GM12892 (cell line): ENCODE measurements around the gene CACNA2D3.

Experiments
- POLR2A ChIP-seq: IDR thresholded peaks from 2 replicates; pipeline ENCODE4 v1.6.1; 2011; ENCODE audit warnings: low read depth, low read length, control low read depth
- TAF1 ChIP-seq: IDR thresholded peaks from 2 replicates; pipeline ENCODE4 v1.6.1; 2011; ENCODE audit warnings: low read depth, mild to moderate bottlenecking, control low read depth, low read length, borderline replicate concordance

DNA sequence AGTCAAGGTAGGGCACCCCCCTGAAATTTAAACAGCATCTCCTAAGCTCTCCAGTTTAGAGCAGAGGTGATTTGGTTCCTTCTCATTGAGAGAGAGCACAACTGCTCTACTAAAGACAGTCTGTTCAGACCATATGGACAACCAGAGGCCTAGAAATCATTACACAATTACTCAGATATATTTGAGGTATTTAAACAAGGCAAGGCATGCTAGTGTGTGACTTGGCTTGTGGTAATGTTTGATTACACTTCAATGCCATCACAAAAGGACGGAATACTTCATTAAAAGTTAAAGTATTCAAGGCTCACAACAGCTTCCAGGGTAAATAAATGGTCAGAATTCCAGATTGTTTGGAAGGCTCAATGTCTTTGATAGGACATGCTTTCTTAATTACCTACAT lies 695.3 kb downstream of the CACNA2D3 start:
- TF ChIP-seq TAF1 (no peak), POLR2A (no peak)
